ENCODE measurements around the gene TPCN1. TPM values are rescaled to one million over a fixed set of nuclear protein-coding genes. Genes with fewer than 3 reads are reported as not detected.

Gene TPCN1
- total RNA-seq, 1 experiment from 2014 or later: 13.5 TPM

- Histone ChIP-seq H3K18ac (ENCODE audit: insufficient read length, low read depth, low read length) (no peak overlapping the region), H3K14ac (ENCODE audit: insufficient read depth, low read length) (no peak overlapping the region), H3K27me3 (ENCODE audit: insufficient read depth, low read length) (no peaks in the 10 kb centered on the region), H3T11ph (ENCODE audit: low read length) (no peak overlapping the region), H4K5ac (ENCODE audit: insufficient read length, low read depth, low read length) (no peak overlapping the region), H3K27ac (ENCODE audit: insufficient read length, low read depth, low read length) (no peak overlapping the region), H2BK12ac (ENCODE audit: insufficient read length, low read depth, low read length) (no peak overlapping the region), H2BK20ac (ENCODE audit: low read depth, low read length, poor library complexity, severe bottlenecking) (no peak overlapping the region), H4K8ac (replicated peaks; ENCODE audit: insufficient read length, low read depth, low read length) (no peak overlapping the region), H3K23me2 (ENCODE audit: insufficient read length, low read depth, low read length, poor library complexity, severe bottlenecking) (no peaks in the 10 kb centered on the region), H2BK120ac (ENCODE audit: low read depth, low read length, poor library complexity, severe bottlenecking) (no peak overlapping the region), H2AK5ac (ENCODE audit: insufficient read length, low read length) (no peak overlapping the region), H3K79me2 (ENCODE audit: insufficient read depth, low read length) (no peaks in the 10 kb centered on the region), H4K20me1 (ENCODE audit: control insufficient read depth, insufficient read depth, insufficient read length) (no peaks in the 10 kb centered on the region), H2AFZ (ENCODE audit: low read length) (no peak overlapping the region), H3K23ac (ENCODE audit: insufficient read length, low read depth, low read length) (no peak overlapping the region), H3K4me1 (ENCODE audit: insufficient read depth, low read length) (no peaks in the 10 kb centered on the region; the same call in 1 of the 2 replicates), H2BK15ac (ENCODE audit: low read depth, low read length) (no peak overlapping the region), H3K9ac (ENCODE audit: extremely low read depth, insufficient read length, low read length) (no peak overlapping the region), H3K56ac (ENCODE audit: insufficient read length, low read depth, low read length) (no peak overlapping the region), H3K9me3 (ENCODE audit: control insufficient read depth, low read depth, low read length) (no peaks in the 10 kb centered on the region), H2BK5ac (ENCODE audit: insufficient read length, low read length) (no peak overlapping the region), H3K4ac (ENCODE audit: low read depth, low read length) (no peak overlapping the region), H3K79me1 (ENCODE audit: insufficient read depth, low read depth, low read length, poor library complexity, severe bottlenecking) (no peaks in the 10 kb centered on the region), H3K4me2 (ENCODE audit: insufficient read depth, insufficient read length, low read length) (no peak overlapping the region), H4K91ac (ENCODE audit: insufficient read length, low read depth, low read length) (no peak overlapping the region)
- no peak overlapping the region for H3K27ac Mint-ChIP-seq
- no CpG with 5 or more reads among the region's 6 CpGs for WGBS (ENCODE audit: extremely low coverage, insufficient read length, low lambda C conversion rate)
- DNase-seq: no peak
- H3K36me3 Mint-ChIP-seq (ENCODE audit: insufficient read depth in 1 of 3, low read depth in 3 of 3): no peaks in the 10 kb centered on the region
- no peak overlapping the region for H3K4me3 Mint-ChIP-seq
- no peaks in the 10 kb centered on the region for H3K9me3 Mint-ChIP-seq
- peaks cover 8% of the 10 kb centered on the region for H3K27me3 Mint-ChIP-seq (ENCODE audit: low read depth)
- TF ChIP-seq CTCF (conservative IDR thresholded peaks at IDR 0.05): no peak
- H3K4me1 Mint-ChIP-seq: peaks cover 7 to 17% of the 10 kb centered on the region in 2 experiments
Measured at GRCh38 chr12:113345318-113345717, 124.1 kb downstream of the TPCN1 start.

Data from H9 (cell line).